GM18951 (cell line): ENCODE data around the gene DDR2.

ENCODE experiments used
- POLR2A ChIP-seq: IDR thresholded peaks from 4 replicates; pipeline ENCODE4 v1.6.1; 2011; ENCODE audit warnings: mild to moderate bottlenecking; ENCODE audit not compliant: insufficient read length, insufficient read depth; ENCODE audit errors: extremely low read depth
- in situ Hi-C: fragments of 300-500 bp; cut with MboI; formaldehyde crosslinking; loops from one replicate; pipeline ENCODE4 v1.12.0; 2022; ENCODE audit warnings: low sequenced_read_pairs, mixed read lengths, inconsistent platforms; ENCODE audit not compliant: unreplicated experiment

The DDR2 gene

GRCh38 chr1:162667381-162668080, 35.3 kb downstream of the DDR2 start:
- no peak for TF ChIP-seq POLR2A
- in situ Hi-C loops: no loop called here

- in situ Hi-C loops: no loop called here
Measured at GRCh38 chr1:162670928-162671663, 38.8 kb downstream of the DDR2 start.

DNA sequence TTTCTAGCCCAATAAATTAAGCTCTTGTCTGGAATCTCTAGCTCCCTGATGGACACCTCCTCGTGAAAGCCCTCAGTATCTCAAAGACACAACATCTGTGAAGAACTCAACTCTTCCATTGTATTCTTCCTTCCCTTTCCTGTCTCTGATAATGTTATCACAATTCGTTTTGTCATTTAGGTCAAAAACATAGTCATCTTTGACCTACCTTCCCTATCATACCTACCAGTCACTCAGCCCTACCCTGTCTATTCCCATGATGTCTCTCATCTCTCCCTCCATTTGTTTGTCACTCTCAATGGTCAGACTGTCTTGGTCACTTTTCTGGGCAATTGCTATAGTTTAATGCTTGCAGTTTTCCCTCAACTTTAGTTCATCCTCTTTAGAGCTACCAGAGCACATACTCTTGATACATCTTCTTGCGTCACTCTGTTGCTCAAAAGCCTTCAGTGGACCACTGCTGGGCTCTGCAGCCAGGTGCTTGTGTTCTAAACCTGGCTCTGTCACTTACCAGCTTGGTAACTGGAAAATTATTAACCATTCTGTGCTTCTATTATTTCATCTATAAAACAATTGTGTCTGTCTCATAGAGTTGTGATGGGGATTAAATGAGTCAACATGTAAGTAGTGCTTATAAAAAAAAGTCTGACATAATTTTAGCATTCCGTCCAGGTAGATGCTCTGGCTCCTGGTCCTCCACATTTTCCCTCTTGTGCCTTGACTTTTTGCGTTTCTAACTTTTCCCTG, 39.6 kb downstream of the DDR2 start:
- no peak for TF ChIP-seq POLR2A
- in situ Hi-C loops: no loop called here

More at GRCh38 chr1:162670928-162671663, 38.8 kb downstream of the DDR2 start:
- no peak for TF ChIP-seq POLR2A

DNA sequence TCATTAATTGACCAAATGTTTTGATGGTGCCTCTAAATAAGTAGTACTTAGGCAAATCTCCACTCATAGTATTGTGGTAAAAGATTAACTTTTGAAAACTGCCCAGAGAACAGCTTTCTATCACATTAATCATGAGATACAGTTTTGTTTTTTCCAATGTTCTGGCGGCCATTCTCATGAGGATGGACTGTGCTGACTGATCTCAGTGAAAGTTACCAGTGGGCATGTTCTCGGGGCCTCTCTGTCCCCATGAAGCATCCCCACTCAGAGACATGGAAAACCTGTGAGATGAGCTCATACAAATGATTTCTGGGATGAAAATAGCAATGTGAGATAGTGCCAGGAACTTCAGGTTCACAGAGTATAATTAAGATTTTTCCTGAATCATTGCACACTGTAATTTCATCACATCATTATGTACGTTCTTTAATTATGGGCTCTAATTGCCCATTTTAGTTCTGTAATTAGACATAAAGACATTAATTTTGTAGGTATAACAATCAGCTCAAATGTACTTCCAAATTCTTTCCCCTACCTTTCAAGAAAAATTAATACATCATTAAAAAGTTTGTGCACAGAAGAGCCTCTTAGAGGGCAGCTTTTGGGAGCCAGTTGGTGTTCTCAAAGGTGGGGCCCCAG, 40.5 kb downstream of the DDR2 start:
- in situ Hi-C loops: no loop called here

GRCh38 chr1:162674034-162674608, 41.9 kb downstream of the DDR2 start:
- no peak for TF ChIP-seq POLR2A
- in situ Hi-C loops: no loop called here

More for the DNA sequence above, 40.5 kb downstream of the DDR2 start:
- TF ChIP-seq POLR2A: no peak

GRCh38 chr1:162676087-162676486, 43.8 kb downstream of the DDR2 start:
- in situ Hi-C loops: no loop called here
- no peak for TF ChIP-seq POLR2A

- in situ Hi-C loops: no loop called here
- TF ChIP-seq POLR2A: no peak
Measured at GRCh38 chr1:162676750-162677149, 44.5 kb downstream of the DDR2 start.

- in situ Hi-C loops: no loop called here
- TF ChIP-seq POLR2A: no peak
Measured at GRCh38 chr1:162677607-162678371, 45.5 kb downstream of the DDR2 start.

- in situ Hi-C loops: no loop called here
Measured at GRCh38 chr1:162678439-162678838, 46.2 kb downstream of the DDR2 start.

DNA sequence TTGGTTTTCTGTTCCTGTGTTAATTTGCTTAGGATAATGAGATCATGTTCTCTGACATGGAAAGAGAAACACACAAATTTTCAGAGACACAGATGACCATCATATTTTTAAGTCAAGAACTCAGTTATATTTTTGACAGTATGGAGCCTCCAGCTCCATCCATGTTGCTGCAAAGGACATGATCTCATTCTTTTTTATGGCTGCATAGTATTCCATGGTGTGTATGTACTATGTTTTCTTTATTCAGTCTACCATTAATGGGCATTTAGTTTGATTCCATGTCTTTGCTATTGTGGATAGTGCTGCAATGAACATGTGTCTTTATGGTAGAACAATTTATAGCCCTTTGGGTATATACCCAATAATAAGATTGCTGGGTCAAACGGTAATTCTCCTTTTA, 47.0 kb downstream of the DDR2 start:
- TF ChIP-seq POLR2A: no peak
- in situ Hi-C loops: no loop called here

More at GRCh38 chr1:162678439-162678838, 46.2 kb downstream of the DDR2 start:
- TF ChIP-seq POLR2A: no peak

DNA sequence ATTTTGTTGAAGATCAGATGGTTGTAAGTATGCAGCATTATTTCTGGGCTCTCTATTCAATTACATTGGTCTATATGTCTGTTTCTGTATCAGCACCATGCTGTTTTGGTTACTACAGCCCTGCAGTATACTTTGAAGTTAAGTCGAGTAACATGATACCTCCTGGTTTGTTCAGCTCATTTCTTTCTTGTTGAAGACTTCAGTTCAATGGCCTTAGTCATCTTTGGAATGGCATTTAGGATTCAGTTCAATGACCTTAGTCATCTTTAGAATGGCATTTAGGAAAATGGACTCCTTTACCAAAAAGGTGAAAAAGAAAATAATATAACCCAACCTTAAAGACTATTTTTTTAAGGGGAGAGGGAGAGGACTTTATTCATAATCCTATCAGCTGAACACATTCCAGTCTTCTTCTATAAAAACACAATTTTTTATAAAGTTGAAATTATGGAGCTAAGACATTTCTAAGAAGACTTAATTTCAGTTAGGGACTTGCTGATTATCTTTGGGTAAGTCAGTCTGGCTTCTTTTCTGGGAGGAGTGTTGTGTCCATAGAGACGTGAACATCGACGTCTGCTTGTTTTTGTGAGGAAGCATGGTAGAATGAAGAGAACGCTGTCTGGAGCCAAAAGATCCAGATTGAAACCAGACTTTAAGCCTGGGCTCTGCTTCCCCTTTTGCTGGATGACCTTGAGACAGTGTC, 48.3 kb downstream of the DDR2 start:
- in situ Hi-C loops: no loop called here
- TF ChIP-seq POLR2A: no peak

DNA sequence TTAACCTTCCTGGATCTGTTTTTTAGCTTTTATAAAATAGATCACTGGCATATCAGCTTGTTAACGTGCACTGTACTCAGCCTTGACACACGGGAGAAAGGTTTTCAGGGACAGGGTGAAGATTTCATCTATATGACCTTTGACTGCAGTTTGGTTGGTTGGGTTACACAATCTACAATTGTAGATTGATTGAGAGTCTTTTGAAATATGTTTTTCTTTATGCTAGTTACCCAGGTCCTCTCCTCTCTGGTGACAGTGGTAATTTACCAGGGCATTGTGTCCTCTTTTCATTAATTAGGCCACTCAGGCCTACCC, 48.8 kb downstream of the DDR2 start:
- TF ChIP-seq POLR2A: no peak
- in situ Hi-C loops: no loop called here
